CD4-positive, alpha-beta T cell (primary cell): ENCODE measurements around the gene SPRN. TPM values are rescaled to one million over a fixed set of nuclear protein-coding genes. Genes with fewer than 3 reads are reported as not detected.

ENCODE experiments used
- ATAC-seq: fragments of 200-7000 bp; cut with Tn5 transposase; one replicate; pipeline ENCODE4 v1.10.0; 2022; ENCODE audit warnings: mild to moderate bottlenecking; ENCODE audit not compliant: poor library complexity
- CTCF ChIA-PET: fragments of 350-600 bp; sonication (Branson Sonifier 250); formaldehyde crosslinking; loops from one replicate; lab custom pipeline; 2021; ENCODE audit warnings: antibody characterized with exemption, inconsistent platforms; lab: Charles Lee
- POLR2A ChIA-PET: fragments of 350-600 bp; sonication (Branson Sonifier 250); formaldehyde crosslinking; loops from one replicate; lab custom pipeline; 2021; ENCODE audit warnings: antibody characterized with exemption, inconsistent platforms; lab: Charles Lee
- DNase-seq, 14 experiments: peaks; one replicate each; pipeline ENCODE4 v3.0.0-alpha.2; 2013 to 2020; ENCODE audit warnings: mixed read lengths in 2 of 14
- H3K27ac ChIP-seq, 2 donors: one replicate each; pipeline versions ENCODE4 v1.5.1 to v1.7.0; 2013; ENCODE audit warnings: low read length in 2 of 2, low read depth in 1 of 2, mild to moderate bottlenecking in 1 of 2
- H3K27me3 ChIP-seq, 2 experiments: 1 replicate in 1 of 2; 2 replicates in 1 of 2; pipeline versions ENCODE4 v1.6.1 to v1.7.0; 2013; ENCODE audit warnings: low read length in 2 of 2, control low read depth in 1 of 2, mild to moderate bottlenecking in 1 of 2, moderate library complexity in 1 of 2; ENCODE audit not compliant: insufficient read depth in 2 of 2, control insufficient read depth in 1 of 2
- H3K36me3 ChIP-seq: one replicate; pipeline ENCODE4 v1.6.1; 2013; ENCODE audit warnings: low read length, control low read depth; ENCODE audit not compliant: insufficient read depth
- H3K4me1 ChIP-seq: one replicate; pipeline ENCODE4 v1.6.1; 2013; ENCODE audit warnings: low read length, control low read depth; ENCODE audit not compliant: insufficient read depth
- H3K4me3 ChIP-seq: one replicate; pipeline ENCODE4 v1.5.1; 2013; ENCODE audit warnings: mild to moderate bottlenecking, low read length, moderate library complexity
- H3K9me3 ChIP-seq, 2 experiments: 1 replicate in 1 of 2; 2 replicates in 1 of 2; pipeline versions ENCODE4 v1.6.1 to v1.7.0; 2013; ENCODE audit warnings: low read length in 2 of 2, mild to moderate bottlenecking in 2 of 2, control low read depth in 1 of 2, moderate library complexity in 1 of 2; ENCODE audit not compliant: control insufficient read depth in 1 of 2, insufficient read depth in 1 of 2
- H3K27ac Mint-ChIP-seq: one replicate; pipeline ENCODE4 v1.8.0; 2020; ENCODE audit warnings: mixed read lengths
- H3K27me3 Mint-ChIP-seq: one replicate; pipeline ENCODE4 v1.8.0; 2021; ENCODE audit warnings: mixed read lengths
- H3K36me3 Mint-ChIP-seq: one replicate; pipeline ENCODE4 v1.8.0; 2021; ENCODE audit warnings: low read depth, mixed read lengths
- H3K4me1 Mint-ChIP-seq: one replicate; pipeline ENCODE4 v1.8.0; 2021; ENCODE audit warnings: low read depth, mixed read lengths
- H3K4me3 Mint-ChIP-seq: one replicate; pipeline ENCODE4 v1.8.0; 2020; ENCODE audit warnings: mild to moderate bottlenecking, mixed read lengths
- H3K9me3 Mint-ChIP-seq: one replicate; pipeline ENCODE4 v1.8.0; 2020; ENCODE audit warnings: mixed read lengths
- intact Hi-C, 2 experiments: fragments of 100-400 bp; cut with DNase I in 1 of 2; cut with micrococcal nuclease in 1 of 2; formaldehyde crosslinking; loops; one replicate each; pipeline versions ENCODE4 v1.15.1 to v1.9.0; 2023 to 2025; cut with DNase I, micrococcal nuclease
- total RNA-seq, 174 experiments: library from RNA in 2 of 174; stranded (reverse) in 2 of 174; gene quantifications; one replicate each; pipeline ENCODE4 v1.2.3 and lab custom pipeline; 2021 to 2026
- TF ChIP-seq, protein P1 (sequence below): fragments of 200-600 bp; IDR thresholded peaks from one replicate; pipeline ENCODE4 v1.8.0; 2022; ENCODE audit warnings: antibody characterized with exemption, mild to moderate bottlenecking

SPRN gene
- total RNA-seq, 2 experiments from 2014 or later: not detected

DNA sequence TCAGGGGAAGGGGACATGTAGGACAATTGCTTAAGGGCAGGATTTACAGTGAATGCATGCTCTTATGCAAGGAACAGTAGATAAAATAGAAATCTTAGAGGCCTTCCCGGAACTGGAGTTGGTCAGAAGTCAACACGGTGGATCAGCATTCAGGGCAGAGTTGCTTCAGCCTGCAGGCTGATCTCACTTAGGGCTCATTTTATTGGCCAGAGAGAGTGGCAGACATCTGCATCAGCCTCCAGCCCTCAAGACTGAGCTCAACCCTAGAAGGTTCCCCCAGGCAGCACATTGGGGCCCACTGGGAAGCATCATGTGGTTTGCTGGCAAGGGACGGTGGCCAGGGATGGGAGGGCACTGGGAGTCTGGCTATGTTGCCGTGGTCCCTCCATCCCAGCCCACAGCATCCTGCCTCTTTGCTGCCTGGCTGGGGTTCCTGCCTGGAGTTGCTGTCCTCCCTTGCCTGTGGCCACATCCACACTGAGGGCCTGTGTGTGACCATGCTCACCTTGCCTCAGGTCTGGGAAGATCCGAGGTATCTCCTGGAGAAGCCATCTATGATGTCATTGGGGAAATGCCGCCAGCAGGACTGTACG is 42.4 kb upstream of the SPRN start:
- H3K36me3 Mint-ChIP-seq: peaks cover 22% of the 10 kb centered on the region
- no peaks in the 10 kb centered on the region for H3K4me1 Mint-ChIP-seq
- H3K27ac ChIP-seq: no peak overlapping the region
- no peaks in the 10 kb centered on the region for H3K27me3 ChIP-seq
- no peak overlapping the region for H3K4me3 ChIP-seq
- H3K27ac Mint-ChIP-seq: no peak overlapping the region
- no peaks in the 10 kb centered on the region for H3K9me3 Mint-ChIP-seq
- ChIA-PET POLR2A (no interaction called here), CTCF (no interaction called here)
- peaks cover 2% of the 10 kb centered on the region for H3K36me3 ChIP-seq
- no peak overlapping the region for H3K4me3 Mint-ChIP-seq
- no peaks in the 10 kb centered on the region for H3K27me3 Mint-ChIP-seq
- TF ChIP-seq, protein P1, sequence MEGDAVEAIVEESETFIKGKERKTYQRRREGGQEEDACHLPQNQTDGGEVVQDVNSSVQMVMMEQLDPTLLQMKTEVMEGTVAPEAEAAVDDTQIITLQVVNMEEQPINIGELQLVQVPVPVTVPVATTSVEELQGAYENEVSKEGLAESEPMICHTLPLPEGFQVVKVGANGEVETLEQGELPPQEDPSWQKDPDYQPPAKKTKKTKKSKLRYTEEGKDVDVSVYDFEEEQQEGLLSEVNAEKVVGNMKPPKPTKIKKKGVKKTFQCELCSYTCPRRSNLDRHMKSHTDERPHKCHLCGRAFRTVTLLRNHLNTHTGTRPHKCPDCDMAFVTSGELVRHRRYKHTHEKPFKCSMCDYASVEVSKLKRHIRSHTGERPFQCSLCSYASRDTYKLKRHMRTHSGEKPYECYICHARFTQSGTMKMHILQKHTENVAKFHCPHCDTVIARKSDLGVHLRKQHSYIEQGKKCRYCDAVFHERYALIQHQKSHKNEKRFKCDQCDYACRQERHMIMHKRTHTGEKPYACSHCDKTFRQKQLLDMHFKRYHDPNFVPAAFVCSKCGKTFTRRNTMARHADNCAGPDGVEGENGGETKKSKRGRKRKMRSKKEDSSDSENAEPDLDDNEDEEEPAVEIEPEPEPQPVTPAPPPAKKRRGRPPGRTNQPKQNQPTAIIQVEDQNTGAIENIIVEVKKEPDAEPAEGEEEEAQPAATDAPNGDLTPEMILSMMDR: no peak
- no peaks in the 10 kb centered on the region for H3K9me3 ChIP-seq
- no peaks in the 10 kb centered on the region for H3K4me1 ChIP-seq
- DNase-seq (no peak), ATAC-seq (no peak)
- intact Hi-C loops: no loop called here

GRCh38 chr10:133465950-133466474 is 41.6 kb upstream of the SPRN start:
- POLR2A ChIA-PET: no interaction called here
- TF ChIP-seq, protein P1: no peak
- CTCF ChIA-PET: no interaction called here
- Histone ChIP-seq H3K27me3 (no peaks in the 10 kb centered on the region), H3K27ac (no peak overlapping the region), H3K4me3 (no peak overlapping the region), H3K9me3 (no peaks in the 10 kb centered on the region), H3K36me3 (peaks cover 2% of the 10 kb centered on the region), H3K4me1 (no peaks in the 10 kb centered on the region)
- H3K27me3 Mint-ChIP-seq: no peaks in the 10 kb centered on the region
- intact Hi-C loops: no loop called here
- H3K4me1 Mint-ChIP-seq: no peaks in the 10 kb centered on the region
- no peaks in the 10 kb centered on the region for H3K9me3 Mint-ChIP-seq
- H3K36me3 Mint-ChIP-seq: peaks cover 22% of the 10 kb centered on the region
- DNase-seq: peak in 1 of 14 experiments; percentile 3
- H3K27ac Mint-ChIP-seq: no peak overlapping the region
- no peak for ATAC-seq
- no peak overlapping the region for H3K4me3 Mint-ChIP-seq

DNA sequence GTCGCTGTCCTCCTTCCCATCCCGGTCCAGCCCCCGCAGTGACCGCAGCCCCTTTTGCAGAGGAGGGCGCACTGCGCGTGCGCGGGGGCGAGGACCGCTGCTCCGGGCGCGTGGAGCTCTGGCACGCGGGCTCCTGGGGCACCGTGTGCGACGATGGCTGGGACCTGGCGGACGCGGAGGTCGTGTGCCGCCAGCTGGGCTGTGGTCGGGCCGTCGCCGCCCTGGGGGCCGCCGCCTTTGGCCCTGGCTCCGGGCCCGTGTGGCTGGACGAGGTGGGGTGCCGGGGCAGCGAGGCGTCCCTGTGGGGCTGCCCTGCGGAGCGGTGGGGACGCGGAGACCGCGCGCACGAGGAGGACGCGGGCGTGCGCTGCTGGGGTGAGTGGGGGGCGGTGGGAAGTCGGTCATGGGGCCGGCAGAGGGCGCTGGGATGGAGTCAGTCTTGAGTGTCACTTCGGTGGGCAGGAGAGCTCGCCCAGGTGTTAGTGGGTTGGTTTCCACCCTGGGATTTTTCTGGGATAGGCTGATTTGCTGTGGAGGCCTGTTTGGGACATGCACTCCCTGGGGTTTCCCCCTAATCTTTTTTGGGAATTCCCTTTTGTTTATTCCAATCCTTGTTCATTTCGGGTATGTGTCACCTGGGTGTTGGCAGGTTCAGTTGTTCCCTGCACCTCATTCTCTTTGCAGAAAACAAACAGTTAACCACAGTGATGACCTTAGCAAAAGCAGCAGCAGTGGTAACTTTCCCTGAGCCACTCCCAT is 40.9 kb upstream of the SPRN start:
- Mint-ChIP-seq H3K27ac (no peak overlapping the region), H3K36me3 (peaks cover 18% of the 10 kb centered on the region), H3K4me3 (no peak overlapping the region), H3K27me3 (no peaks in the 10 kb centered on the region), H3K9me3 (no peaks in the 10 kb centered on the region), H3K4me1 (no peaks in the 10 kb centered on the region)
- Histone ChIP-seq H3K4me3 (no peak overlapping the region), H3K36me3 (peaks cover 2% of the 10 kb centered on the region), H3K4me1 (no peaks in the 10 kb centered on the region), H3K27ac (no peak overlapping the region), H3K9me3 (no peaks in the 10 kb centered on the region), H3K27me3 (no peaks in the 10 kb centered on the region)
- ATAC-seq: no peak
- intact Hi-C loops: no loop called here
- peak in 1 of 14 experiments; percentile 6 for DNase-seq
- ChIA-PET POLR2A (no interaction called here), CTCF (no interaction called here)
- TF ChIP-seq, protein P1: no peak
